HCT116 (cell line): ENCODE measurements around the gene ITGA1.

ENCODE experiments used
- CEBPB ChIP-seq: IDR thresholded peaks from 2 replicates; pipeline ENCODE4 v1.6.1; 2012; ENCODE audit warnings: low read depth
- EZH2 ChIP-seq: fragments of 200-600 bp; sonication (generic); IDR thresholded peaks from 2 replicates; pipeline ENCODE4 v1.6.1; 2017; ENCODE audit warnings: antibody characterized with exemption, mixed run types
- EZH2phosphoT487 ChIP-seq: fragments of 200-600 bp; IDR thresholded peaks from 2 replicates; pipeline ENCODE4 v1.6.1; 2018; ENCODE audit warnings: antibody characterized with exemption, borderline replicate concordance
- POLR2A ChIP-seq: IDR thresholded peaks from 2 replicates; pipeline ENCODE4 v1.7.0; 2011; ENCODE audit warnings: borderline replicate concordance; ENCODE audit not compliant: insufficient read depth, insufficient read length; ENCODE audit errors: extremely low read depth
- POLR2AphosphoS5 ChIP-seq: IDR thresholded peaks from 2 replicates; pipeline ENCODE4 v1.6.1; 2011; ENCODE audit warnings: mild to moderate bottlenecking, low read depth, low read length, moderate library complexity
- RAD21 ChIP-seq: IDR thresholded peaks from 2 replicates; pipeline ENCODE4 v1.6.1; 2012; ENCODE audit warnings: low read depth, mild to moderate bottlenecking
- REST ChIP-seq: IDR thresholded peaks from 2 replicates; pipeline ENCODE4 v1.6.1; 2012; ENCODE audit warnings: low read depth
- SP1 ChIP-seq: IDR thresholded peaks from 2 replicates; pipeline ENCODE4 v1.6.1; 2012; ENCODE audit warnings: low read depth
- TF ChIP-seq, protein P1 (sequence below): IDR thresholded peaks from 2 replicates; pipeline ENCODE4 v1.6.1; 2012
- TF ChIP-seq, protein P2 (sequence below), 3 experiments: fragments of 200-600 bp in 1 of 3; sonication (generic) in 1 of 3; IDR thresholded peaks in 2 of 3; conservative IDR thresholded peaks in 1 of 3; 2 replicates each; pipeline ENCODE4 v1.5.1; 2012 to 2017; ENCODE audit warnings: low read depth in 2 of 3, low read length in 2 of 3, antibody characterized with exemption in 1 of 3, borderline replicate concordance in 1 of 3, control low read depth in 1 of 3, mild to moderate bottlenecking in 1 of 3, mixed read lengths in 1 of 3, mixed run types in 1 of 3, moderate library complexity in 1 of 3; ENCODE audit not compliant: insufficient read depth in 1 of 3
- TF ChIP-seq, protein P3 (sequence below): IDR thresholded peaks from 2 replicates; pipeline ENCODE4 v1.6.1; 2011; ENCODE audit warnings: mild to moderate bottlenecking, low read length, moderate library complexity; ENCODE audit not compliant: insufficient replicate concordance; ENCODE audit errors: extremely low read depth
- TF ChIP-seq, protein P4 (sequence below): IDR thresholded peaks from 2 replicates; pipeline ENCODE4 v1.6.1; 2012

- TF ChIP-seq, protein P1, sequence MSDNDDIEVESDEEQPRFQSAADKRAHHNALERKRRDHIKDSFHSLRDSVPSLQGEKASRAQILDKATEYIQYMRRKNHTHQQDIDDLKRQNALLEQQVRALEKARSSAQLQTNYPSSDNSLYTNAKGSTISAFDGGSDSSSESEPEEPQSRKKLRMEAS = peak; percentile 31; the same call in 1 of the 2 replicates
- TF ChIP-seq RAD21 = peak; percentile 79
- no peak for TF ChIP-seq REST
- no peak for TF ChIP-seq SP1
- TF ChIP-seq EZH2 = no peak
- TF ChIP-seq, protein P2, sequence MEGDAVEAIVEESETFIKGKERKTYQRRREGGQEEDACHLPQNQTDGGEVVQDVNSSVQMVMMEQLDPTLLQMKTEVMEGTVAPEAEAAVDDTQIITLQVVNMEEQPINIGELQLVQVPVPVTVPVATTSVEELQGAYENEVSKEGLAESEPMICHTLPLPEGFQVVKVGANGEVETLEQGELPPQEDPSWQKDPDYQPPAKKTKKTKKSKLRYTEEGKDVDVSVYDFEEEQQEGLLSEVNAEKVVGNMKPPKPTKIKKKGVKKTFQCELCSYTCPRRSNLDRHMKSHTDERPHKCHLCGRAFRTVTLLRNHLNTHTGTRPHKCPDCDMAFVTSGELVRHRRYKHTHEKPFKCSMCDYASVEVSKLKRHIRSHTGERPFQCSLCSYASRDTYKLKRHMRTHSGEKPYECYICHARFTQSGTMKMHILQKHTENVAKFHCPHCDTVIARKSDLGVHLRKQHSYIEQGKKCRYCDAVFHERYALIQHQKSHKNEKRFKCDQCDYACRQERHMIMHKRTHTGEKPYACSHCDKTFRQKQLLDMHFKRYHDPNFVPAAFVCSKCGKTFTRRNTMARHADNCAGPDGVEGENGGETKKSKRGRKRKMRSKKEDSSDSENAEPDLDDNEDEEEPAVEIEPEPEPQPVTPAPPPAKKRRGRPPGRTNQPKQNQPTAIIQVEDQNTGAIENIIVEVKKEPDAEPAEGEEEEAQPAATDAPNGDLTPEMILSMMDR (IDR thresholded peaks at IDR 0.05 in 2 of 3, conservative IDR thresholded peaks at IDR 0.05 in 1 of 3; ENCODE audit: borderline replicate concordance in 1 of 3, insufficient read depth in 1 of 3, low read depth in 2 of 3, low read length in 2 of 3) = peak; percentile 49 to 88 (median 62)
- TF ChIP-seq EZH2phosphoT487 = no peak
- TF ChIP-seq POLR2A = no peak
- TF ChIP-seq CEBPB = no peak
- TF ChIP-seq POLR2AphosphoS5 = no peak
- TF ChIP-seq, protein P3, sequence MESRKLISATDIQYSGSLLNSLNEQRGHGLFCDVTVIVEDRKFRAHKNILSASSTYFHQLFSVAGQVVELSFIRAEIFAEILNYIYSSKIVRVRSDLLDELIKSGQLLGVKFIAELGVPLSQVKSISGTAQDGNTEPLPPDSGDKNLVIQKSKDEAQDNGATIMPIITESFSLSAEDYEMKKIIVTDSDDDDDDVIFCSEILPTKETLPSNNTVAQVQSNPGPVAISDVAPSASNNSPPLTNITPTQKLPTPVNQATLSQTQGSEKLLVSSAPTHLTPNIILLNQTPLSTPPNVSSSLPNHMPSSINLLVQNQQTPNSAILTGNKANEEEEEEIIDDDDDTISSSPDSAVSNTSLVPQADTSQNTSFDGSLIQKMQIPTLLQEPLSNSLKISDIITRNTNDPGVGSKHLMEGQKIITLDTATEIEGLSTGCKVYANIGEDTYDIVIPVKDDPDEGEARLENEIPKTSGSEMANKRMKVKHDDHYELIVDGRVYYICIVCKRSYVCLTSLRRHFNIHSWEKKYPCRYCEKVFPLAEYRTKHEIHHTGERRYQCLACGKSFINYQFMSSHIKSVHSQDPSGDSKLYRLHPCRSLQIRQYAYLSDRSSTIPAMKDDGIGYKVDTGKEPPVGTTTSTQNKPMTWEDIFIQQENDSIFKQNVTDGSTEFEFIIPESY = no peak
- TF ChIP-seq, protein P4, sequence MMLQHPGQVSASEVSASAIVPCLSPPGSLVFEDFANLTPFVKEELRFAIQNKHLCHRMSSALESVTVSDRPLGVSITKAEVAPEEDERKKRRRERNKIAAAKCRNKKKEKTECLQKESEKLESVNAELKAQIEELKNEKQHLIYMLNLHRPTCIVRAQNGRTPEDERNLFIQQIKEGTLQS = no peak
Measured at GRCh38 chr5:52786949-52787599, 642 bp upstream of the ITGA1 start.
